KMS-11 (cell line): ENCODE results near the gene DCST2.

Experiments used
- H2AFZ ChIP-seq: fragments of 200-600 bp; sonication (generic); 2 replicates; pipeline ENCODE4 v1.6.1; 2016; ENCODE audit warnings: antibody characterized with exemption, mixed run types, low read depth
- H3K27ac ChIP-seq: fragments of 200-600 bp; sonication (generic); 2 replicates; pipeline ENCODE4 v1.6.1; 2016; ENCODE audit warnings: mild to moderate bottlenecking, mixed run types
- H3K27me3 ChIP-seq: fragments of 200-600 bp; sonication (generic); 2 replicates; pipeline ENCODE4 v1.6.1; 2017; ENCODE audit warnings: mild to moderate bottlenecking, low read depth, mixed run types, moderate library complexity; ENCODE audit not compliant: insufficient read depth
- H3K36me3 ChIP-seq: fragments of 200-600 bp; sonication (generic); 2 replicates; pipeline ENCODE4 v1.6.1; 2017; ENCODE audit warnings: mild to moderate bottlenecking, mixed run types; ENCODE audit not compliant: insufficient read depth
- H3K4me1 ChIP-seq: fragments of 200-600 bp; sonication (generic); 2 replicates; pipeline ENCODE4 v1.6.1; 2016; ENCODE audit warnings: mild to moderate bottlenecking, low read depth, mixed run types; ENCODE audit not compliant: poor library complexity, severe bottlenecking
- H3K4me2 ChIP-seq: fragments of 200-600 bp; sonication (generic); 2 replicates; pipeline ENCODE4 v1.7.0; 2016; ENCODE audit warnings: mild to moderate bottlenecking, mixed run types
- H3K4me3 ChIP-seq: fragments of 200-600 bp; sonication (generic); IDR thresholded peaks from 2 replicates; pipeline ENCODE4 v1.6.1; 2017; ENCODE audit warnings: low read depth, low read length, mixed read lengths; ENCODE audit not compliant: insufficient read depth
- H3K79me2 ChIP-seq: fragments of 200-600 bp; sonication (generic); 2 replicates; pipeline ENCODE4 v1.6.1; 2016; ENCODE audit warnings: low read depth, mixed run types; ENCODE audit not compliant: insufficient read depth
- H3K9ac ChIP-seq: fragments of 200-600 bp; sonication (generic); 2 replicates; pipeline ENCODE4 v1.6.1; 2016; ENCODE audit warnings: mild to moderate bottlenecking, mixed run types
- H4K20me1 ChIP-seq: fragments of 200-600 bp; sonication (generic); 2 replicates; pipeline ENCODE4 v1.6.1; 2016; ENCODE audit warnings: mild to moderate bottlenecking, mixed run types; ENCODE audit not compliant: insufficient read depth
- TF ChIP-seq, protein P1 (sequence below): fragments of 200-600 bp; sonication (generic); conservative IDR thresholded peaks from 2 replicates; pipeline ENCODE4 v1.6.1; 2017; ENCODE audit warnings: low read depth, mild to moderate bottlenecking, antibody characterized with exemption, low read length, moderate library complexity, mixed read lengths

DCST2 gene

DNA sequence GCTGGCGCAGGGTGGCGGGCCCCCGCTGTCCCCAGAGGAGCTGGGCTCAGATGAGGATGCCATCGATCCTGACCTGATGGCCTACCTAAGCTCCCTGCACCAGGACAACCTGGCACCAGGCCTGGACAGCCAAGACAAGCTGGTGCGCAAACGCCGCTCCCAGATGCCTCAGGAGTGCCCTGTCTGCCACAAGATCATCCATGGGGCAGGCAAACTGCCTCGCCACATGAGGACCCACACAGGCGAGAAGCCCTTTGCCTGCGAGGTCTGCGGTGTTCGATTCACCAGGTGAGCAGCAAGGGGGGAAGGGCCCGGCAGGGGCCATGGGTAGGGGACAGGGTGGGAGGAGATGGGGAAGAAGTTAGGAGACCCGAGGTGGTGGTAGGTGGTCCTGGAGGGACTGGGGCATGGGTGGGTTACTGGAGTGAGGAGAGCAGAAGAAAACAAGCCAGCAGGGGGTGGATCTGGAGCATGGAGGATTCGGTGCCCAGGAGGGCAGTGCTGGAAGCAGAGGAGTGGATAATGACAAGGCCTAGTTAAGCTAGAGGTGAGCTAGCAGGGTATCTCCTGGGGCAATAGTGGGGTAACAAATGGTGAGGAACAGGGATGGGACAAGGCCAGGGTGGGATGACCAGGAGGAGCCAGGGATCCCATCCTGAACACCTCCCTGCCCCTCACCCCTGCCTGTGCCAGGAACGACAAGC lies 17.9 kb downstream of the DCST2 start:
- Histone ChIP-seq H2AFZ (no peak overlapping the region), H3K4me2 (no peak overlapping the region), H3K4me3 (no peak overlapping the region), H4K20me1 (no peaks in the 10 kb centered on the region), H3K27me3 (no peaks in the 10 kb centered on the region), H3K79me2 (no peaks in the 10 kb centered on the region; the same call in 1 of the 2 replicates), H3K27ac (no peak overlapping the region), H3K4me1 (peaks cover 32% of the 10 kb centered on the region), H3K36me3 (peaks cover 7% of the 10 kb centered on the region; the same call in 1 of the 2 replicates), H3K9ac (no peak overlapping the region)
- TF ChIP-seq, protein P1, sequence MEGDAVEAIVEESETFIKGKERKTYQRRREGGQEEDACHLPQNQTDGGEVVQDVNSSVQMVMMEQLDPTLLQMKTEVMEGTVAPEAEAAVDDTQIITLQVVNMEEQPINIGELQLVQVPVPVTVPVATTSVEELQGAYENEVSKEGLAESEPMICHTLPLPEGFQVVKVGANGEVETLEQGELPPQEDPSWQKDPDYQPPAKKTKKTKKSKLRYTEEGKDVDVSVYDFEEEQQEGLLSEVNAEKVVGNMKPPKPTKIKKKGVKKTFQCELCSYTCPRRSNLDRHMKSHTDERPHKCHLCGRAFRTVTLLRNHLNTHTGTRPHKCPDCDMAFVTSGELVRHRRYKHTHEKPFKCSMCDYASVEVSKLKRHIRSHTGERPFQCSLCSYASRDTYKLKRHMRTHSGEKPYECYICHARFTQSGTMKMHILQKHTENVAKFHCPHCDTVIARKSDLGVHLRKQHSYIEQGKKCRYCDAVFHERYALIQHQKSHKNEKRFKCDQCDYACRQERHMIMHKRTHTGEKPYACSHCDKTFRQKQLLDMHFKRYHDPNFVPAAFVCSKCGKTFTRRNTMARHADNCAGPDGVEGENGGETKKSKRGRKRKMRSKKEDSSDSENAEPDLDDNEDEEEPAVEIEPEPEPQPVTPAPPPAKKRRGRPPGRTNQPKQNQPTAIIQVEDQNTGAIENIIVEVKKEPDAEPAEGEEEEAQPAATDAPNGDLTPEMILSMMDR = no peak

DNA sequence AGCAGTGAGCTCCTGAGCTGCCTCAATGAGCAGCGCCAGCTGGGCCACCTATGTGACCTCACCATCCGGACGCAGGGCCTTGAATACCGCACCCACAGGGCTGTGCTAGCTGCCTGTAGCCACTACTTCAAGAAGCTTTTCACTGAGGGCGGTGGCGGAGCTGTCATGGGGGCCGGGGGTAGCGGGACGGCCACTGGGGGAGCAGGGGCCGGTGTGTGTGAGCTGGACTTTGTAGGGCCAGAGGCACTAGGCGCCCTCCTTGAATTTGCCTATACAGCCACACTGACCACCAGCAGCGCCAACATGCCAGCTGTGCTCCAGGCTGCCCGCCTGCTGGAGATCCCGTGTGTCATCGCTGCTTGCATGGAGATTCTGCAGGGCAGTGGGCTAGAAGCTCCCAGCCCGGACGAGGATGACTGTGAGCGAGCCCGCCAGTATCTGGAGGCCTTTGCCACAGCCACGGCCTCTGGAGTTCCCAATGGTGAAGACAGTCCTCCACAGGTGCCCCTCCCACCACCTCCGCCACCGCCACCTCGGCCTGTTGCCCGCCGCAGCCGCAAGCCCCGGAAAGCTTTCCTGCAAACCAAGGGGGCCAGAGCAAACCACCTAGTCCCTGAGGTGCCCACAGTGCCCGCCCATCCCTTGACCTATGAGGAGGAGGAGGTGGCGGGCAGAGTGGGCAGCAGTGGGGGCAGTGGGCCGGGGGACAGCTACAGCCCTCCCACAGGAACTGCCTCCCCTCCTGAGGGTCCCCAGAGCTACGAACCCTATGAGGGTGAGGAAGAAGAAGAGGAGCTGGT lies 18.7 kb downstream of the DCST2 start:
- Histone ChIP-seq H3K36me3 (peaks cover 7% of the 10 kb centered on the region; the same call in 1 of the 2 replicates), H3K4me1 (peaks cover 32% of the 10 kb centered on the region), H3K27me3 (no peaks in the 10 kb centered on the region), H3K4me3 (no peak overlapping the region), H3K4me2 (no peak overlapping the region), H4K20me1 (no peaks in the 10 kb centered on the region), H2AFZ (no peak overlapping the region), H3K27ac (no peak overlapping the region; the same call in 1 of the 2 replicates), H3K9ac (no peak overlapping the region), H3K79me2 (no peaks in the 10 kb centered on the region; the same call in 1 of the 2 replicates)
- TF ChIP-seq, protein P1 = no peak

DNA sequence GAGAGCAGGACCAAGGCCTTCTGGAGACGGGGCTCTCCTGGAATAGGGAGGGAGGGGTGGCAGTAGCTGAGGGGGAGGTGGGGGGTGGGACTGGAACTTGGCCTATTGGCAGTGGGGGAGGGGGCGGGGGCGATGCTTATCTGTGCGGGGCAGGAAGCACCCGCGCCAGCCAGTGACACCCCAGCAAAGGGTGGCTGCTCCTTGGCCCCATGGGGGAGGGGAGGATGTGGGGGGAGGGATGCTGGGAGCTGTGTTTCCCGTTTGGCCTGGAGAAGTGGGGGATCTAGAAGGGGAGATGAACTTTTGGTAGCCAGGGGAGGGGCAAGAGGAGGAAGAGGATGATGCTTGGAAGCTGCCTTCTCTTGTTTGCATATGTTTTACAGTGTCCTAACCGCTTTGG lies 19.9 kb downstream of the DCST2 start:
- Histone ChIP-seq H3K79me2 (peaks cover 6% of the 10 kb centered on the region; the same call in 1 of the 2 replicates), H3K27me3 (no peaks in the 10 kb centered on the region), H3K36me3 (peaks cover 7% of the 10 kb centered on the region; the same call in 1 of the 2 replicates), H3K9ac (no peak overlapping the region), H3K4me1 (peaks cover 28% of the 10 kb centered on the region), H3K27ac (no peak overlapping the region; the same call in 1 of the 2 replicates), H3K4me2 (no peak overlapping the region), H2AFZ (no peak overlapping the region), H3K4me3 (no peak overlapping the region), H4K20me1 (no peaks in the 10 kb centered on the region)
- TF ChIP-seq, protein P1 = no peak

DNA sequence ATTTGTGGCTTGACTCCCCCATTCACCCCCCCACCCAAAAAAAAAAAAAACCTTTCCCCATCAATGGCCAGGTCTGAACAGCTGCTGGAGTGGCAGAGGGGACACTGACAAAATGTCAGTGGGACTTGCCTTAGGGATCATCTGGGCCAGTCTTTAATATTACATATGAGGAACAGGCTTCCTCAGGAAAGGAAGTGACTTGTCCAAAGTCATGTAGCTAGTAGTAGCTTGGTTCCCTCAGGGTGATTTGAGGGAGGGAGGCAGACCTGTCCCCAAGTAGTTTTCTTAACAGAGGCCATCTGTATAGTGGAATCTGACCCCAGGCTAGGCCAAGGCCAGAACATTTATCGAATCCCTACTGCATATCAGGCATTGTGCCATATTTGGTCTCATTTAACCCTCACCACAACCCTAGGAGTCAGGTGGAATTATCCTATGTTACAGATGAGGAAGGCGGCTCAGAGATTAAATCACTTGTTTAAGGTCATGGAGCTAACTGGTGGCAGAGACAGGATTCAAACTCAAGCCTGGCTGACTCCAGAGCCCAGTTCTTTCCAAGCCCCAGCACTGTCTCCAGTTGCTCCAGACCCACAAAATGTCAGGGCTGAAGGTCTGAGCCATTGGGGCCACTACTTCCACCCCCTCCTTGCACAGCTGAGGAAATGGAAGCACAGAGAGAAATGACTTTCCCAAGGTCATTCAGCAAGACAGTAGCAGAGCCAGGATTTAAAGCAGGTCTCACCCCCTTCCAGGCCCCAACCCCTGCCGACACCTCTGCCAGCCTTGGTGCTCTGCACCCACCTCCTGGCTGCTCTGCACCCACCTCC lies 20.6 kb downstream of the DCST2 start:
- Histone ChIP-seq H3K27ac (peak overlapping the region; percentile 11; the same call in 1 of the 2 replicates), H3K9ac (no peak overlapping the region), H2AFZ (no peak overlapping the region), H4K20me1 (no peaks in the 10 kb centered on the region), H3K79me2 (peaks cover 6% of the 10 kb centered on the region; the same call in 1 of the 2 replicates), H3K27me3 (no peaks in the 10 kb centered on the region), H3K4me2 (no peak overlapping the region), H3K4me3 (no peak overlapping the region), H3K4me1 (peaks cover 23% of the 10 kb centered on the region), H3K36me3 (peaks cover 7% of the 10 kb centered on the region; the same call in 1 of the 2 replicates)
- TF ChIP-seq, protein P1 = no peak
